CD8-positive, alpha-beta memory T cell (primary cell): ENCODE measurements around the gene LILRB5. TPM values are rescaled to one million over a fixed set of nuclear protein-coding genes. Genes with fewer than 3 reads are reported as not detected.
"Not testable (repeated sequence)": the region's sequence is repeated elsewhere in the genome, so short reads cannot be mapped to it uniquely, and the experiment has no call there.

Source experiments
- CTCF ChIA-PET: fragments of 350-600 bp; sonication (Branson Sonifier 250); formaldehyde crosslinking; loops from one replicate; lab custom pipeline; 2021; ENCODE audit warnings: antibody characterized with exemption; lab: Charles Lee
- POLR2A ChIA-PET: fragments of 350-600 bp; sonication (Branson Sonifier 250); formaldehyde crosslinking; loops from one replicate; lab custom pipeline; 2021; ENCODE audit warnings: antibody characterized with exemption; lab: Charles Lee
- DNase-seq, 5 donors: peaks; one replicate each; pipeline versions ENCODE4 v3.0.0 to v3.0.0-alpha.2; 2020 to 2022; ENCODE audit warnings: mixed read lengths in 1 of 5
- H3K27ac ChIP-seq: one replicate; pipeline ENCODE4 v1.7.0; 2013; ENCODE audit warnings: low read depth, mild to moderate bottlenecking, low read length, moderate library complexity
- H3K27me3 ChIP-seq: 2 replicates; pipeline ENCODE4 v1.7.0; 2013; ENCODE audit warnings: low read length, mild to moderate bottlenecking; ENCODE audit not compliant: insufficient read depth, poor library complexity, severe bottlenecking
- H3K36me3 ChIP-seq: 2 replicates; pipeline ENCODE4 v1.7.0; 2013; ENCODE audit warnings: mild to moderate bottlenecking, low read length, moderate library complexity; ENCODE audit not compliant: insufficient read depth
- H3K4me1 ChIP-seq: 2 replicates; pipeline ENCODE4 v1.7.0; 2013; ENCODE audit warnings: mild to moderate bottlenecking, low read length, moderate library complexity; ENCODE audit not compliant: insufficient read depth
- H3K4me3 ChIP-seq: 2 replicates; pipeline ENCODE4 v1.7.0; 2013; ENCODE audit warnings: mild to moderate bottlenecking, low read length
- H3K9me3 ChIP-seq: 2 replicates; pipeline ENCODE4 v1.7.0; 2013; ENCODE audit warnings: mild to moderate bottlenecking, low read length
- H3K27ac Mint-ChIP-seq, 8 donors: one replicate each; pipeline ENCODE4 v1.8.0; 2020 to 2021; ENCODE audit warnings: mixed read lengths in 8 of 8, mild to moderate bottlenecking in 6 of 8, inconsistent platforms in 3 of 8, moderate library complexity in 3 of 8
- H3K27me3 Mint-ChIP-seq, 2 donors: one replicate each; pipeline ENCODE4 v1.8.0; 2020 to 2021; ENCODE audit warnings: mixed read lengths in 2 of 2, mild to moderate bottlenecking in 1 of 2, moderate library complexity in 1 of 2
- H3K36me3 Mint-ChIP-seq, 3 donors: one replicate each; pipeline ENCODE4 v1.8.0; 2020 to 2021; ENCODE audit warnings: mixed read lengths in 3 of 3, inconsistent platforms in 1 of 3, mild to moderate bottlenecking in 1 of 3
- H3K4me1 Mint-ChIP-seq, 3 donors: one replicate each; pipeline ENCODE4 v1.8.0; 2020 to 2021; ENCODE audit warnings: mixed read lengths in 3 of 3, inconsistent platforms in 1 of 3, mild to moderate bottlenecking in 1 of 3
- H3K4me3 Mint-ChIP-seq, 7 donors: one replicate each; pipeline ENCODE4 v1.8.0; 2020 to 2021; ENCODE audit warnings: mixed read lengths in 7 of 7, mild to moderate bottlenecking in 6 of 7, moderate library complexity in 4 of 7, inconsistent platforms in 2 of 7
- H3K9me3 Mint-ChIP-seq, 5 donors: one replicate each; pipeline ENCODE4 v1.8.0; 2020 to 2022; ENCODE audit warnings: mixed read lengths in 5 of 5, mild to moderate bottlenecking in 3 of 5, moderate library complexity in 2 of 5, inconsistent platforms in 1 of 5
- polyA plus RNA-seq: library from polyadenylated mRNA; unstranded; fragments of 300-500 nt; fragmentation: Illumina TruSeq; gene quantifications from one replicate; pipeline ENCODE4 v1.2.3, GENCODE V29; 2021
- total RNA-seq, 2 experiments: library from RNA; stranded (reverse); gene quantifications; one replicate each; pipeline ENCODE4 v1.2.3, GENCODE V29; 2021

LILRB5 gene
- total and polyA plus RNA-seq, 3 experiments from 2014 or later: 0.42 to 0.44 TPM; not detected in 1

DNA sequence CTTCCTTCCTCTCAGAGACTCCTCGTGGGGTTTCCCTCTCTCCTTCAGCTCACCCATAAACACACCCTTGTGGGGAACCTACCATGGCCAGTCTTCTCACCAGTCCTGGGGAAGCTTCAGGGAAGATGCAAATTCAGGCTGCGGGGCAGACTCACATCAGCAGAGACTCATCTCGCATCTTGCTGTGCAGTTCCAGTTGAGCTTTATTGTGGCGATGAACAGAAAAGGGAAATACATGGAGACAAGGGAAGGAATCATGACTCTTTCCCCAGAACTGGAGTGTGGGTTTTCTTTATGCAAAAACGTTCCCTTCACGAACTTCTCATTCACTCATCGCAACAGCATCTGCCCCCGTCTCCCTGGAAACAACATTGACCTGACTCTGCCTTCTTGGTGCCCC lies 32.1 kb upstream of the LILRB5 start:
- H3K27ac Mint-ChIP-seq, H3K36me3 ChIP-seq, H3K4me3 ChIP-seq, H3K4me1 ChIP-seq, H3K9me3 Mint-ChIP-seq, H3K27ac ChIP-seq, CTCF ChIA-PET, H3K9me3 ChIP-seq, H3K36me3 Mint-ChIP-seq, POLR2A ChIA-PET, DNase-seq, H3K4me3 Mint-ChIP-seq, H3K27me3 ChIP-seq: not testable (repeated sequence)
- peaks cover 6 to 48% of the 10 kb centered on the region in 2 donors for H3K27me3 Mint-ChIP-seq
- H3K4me1 Mint-ChIP-seq: peaks cover 0 to 20% (median 13%) of the 10 kb centered on the region in 3 donors

GRCh38 chr19:54287456-54287855 lies 30.4 kb upstream of the LILRB5 start:
- Histone ChIP-seq H3K36me3 (no peaks in the 10 kb centered on the region), H3K27ac (no peak overlapping the region), H3K4me3 (no peak overlapping the region), H3K27me3 (no peaks in the 10 kb centered on the region), H3K4me1 (no peaks in the 10 kb centered on the region), H3K9me3 (no peaks in the 10 kb centered on the region)
- POLR2A ChIA-PET: no interaction called here
- Mint-ChIP-seq H3K9me3 (no peaks in the 10 kb centered on the region), H3K4me3 (no peak overlapping the region), H3K27ac (no peak overlapping the region), H3K27me3 (peaks cover 5 to 49% of the 10 kb centered on the region in 2 donors), H3K36me3 (no peaks in the 10 kb centered on the region), H3K4me1 (peaks cover 0 to 17% (median 10%) of the 10 kb centered on the region in 3 donors)
- DNase-seq: no peak
- CTCF ChIA-PET: interaction anchor here (0.6 kb wide), 1 partner anchor 194 kb away, joined by 3 read pairs; no protein-coding TSS in a partner anchor

GRCh38 chr19:54286283-54286682 lies 29.2 kb upstream of the LILRB5 start:
- H3K27ac ChIP-seq, H3K9me3 ChIP-seq, DNase-seq, H3K36me3 ChIP-seq, H3K9me3 Mint-ChIP-seq, H3K4me1 ChIP-seq, H3K36me3 Mint-ChIP-seq, POLR2A ChIA-PET, CTCF ChIA-PET, H3K4me3 ChIP-seq, H3K27me3 ChIP-seq: not testable (repeated sequence)
- peaks cover 0 to 16% (median 7%) of the 10 kb centered on the region in 3 donors for H3K4me1 Mint-ChIP-seq
- peak overlapping the region in 1 of 7 donors; percentile 31 for H3K4me3 Mint-ChIP-seq
- H3K27ac Mint-ChIP-seq: peak overlapping the region in 1 of 8 donors; percentile 47
- H3K27me3 Mint-ChIP-seq: peaks cover 5 to 60% of the 10 kb centered on the region in 2 donors

DNA sequence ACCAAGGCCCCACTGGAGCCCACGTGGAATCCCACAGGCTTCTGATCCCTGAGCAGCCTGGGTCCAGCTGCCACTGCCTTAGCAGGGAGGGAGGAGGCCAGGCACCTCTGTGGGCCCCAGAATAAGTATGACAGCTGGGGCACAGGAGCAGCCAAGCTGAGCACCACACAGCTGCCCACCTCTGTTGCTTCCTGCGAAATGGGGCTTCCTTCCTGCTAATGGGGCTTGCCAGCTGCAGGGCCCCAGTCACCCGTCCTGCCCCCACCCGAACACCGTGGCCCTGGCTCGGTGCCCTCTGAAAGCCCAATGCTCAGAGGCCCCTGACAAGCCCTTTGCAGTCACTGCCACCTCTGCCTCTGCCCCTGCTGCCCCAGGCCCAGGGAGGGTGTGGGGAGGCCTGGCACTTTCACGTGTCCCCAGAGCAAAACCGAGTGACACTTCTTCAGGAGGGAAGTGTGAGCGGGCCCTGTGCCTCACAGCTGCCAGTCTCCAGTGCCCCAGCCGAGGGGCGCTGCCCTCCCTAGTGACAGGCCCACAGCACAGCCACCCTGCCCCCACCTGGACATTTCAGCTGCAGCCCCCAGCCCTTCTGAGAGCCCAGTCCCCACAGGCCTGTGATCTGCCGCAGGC lies 28.5 kb upstream of the LILRB5 start:
- POLR2A ChIA-PET, H3K9me3 Mint-ChIP-seq, H3K4me1 ChIP-seq, H3K27me3 ChIP-seq, H3K9me3 ChIP-seq, H3K36me3 ChIP-seq, H3K36me3 Mint-ChIP-seq, H3K27ac ChIP-seq, CTCF ChIA-PET, H3K4me3 ChIP-seq: not testable (repeated sequence)
- H3K4me1 Mint-ChIP-seq: peaks cover 0 to 16% (median 7%) of the 10 kb centered on the region in 3 donors
- H3K4me3 Mint-ChIP-seq: peak overlapping the region in 1 of 7 donors; percentile 25
- peak overlapping the region in 1 of 8 donors; percentile 47 for H3K27ac Mint-ChIP-seq
- DNase-seq: peak in 1 of 5 donors; percentile 19
- peaks cover 7 to 65% of the 10 kb centered on the region in 2 donors for H3K27me3 Mint-ChIP-seq

DNA sequence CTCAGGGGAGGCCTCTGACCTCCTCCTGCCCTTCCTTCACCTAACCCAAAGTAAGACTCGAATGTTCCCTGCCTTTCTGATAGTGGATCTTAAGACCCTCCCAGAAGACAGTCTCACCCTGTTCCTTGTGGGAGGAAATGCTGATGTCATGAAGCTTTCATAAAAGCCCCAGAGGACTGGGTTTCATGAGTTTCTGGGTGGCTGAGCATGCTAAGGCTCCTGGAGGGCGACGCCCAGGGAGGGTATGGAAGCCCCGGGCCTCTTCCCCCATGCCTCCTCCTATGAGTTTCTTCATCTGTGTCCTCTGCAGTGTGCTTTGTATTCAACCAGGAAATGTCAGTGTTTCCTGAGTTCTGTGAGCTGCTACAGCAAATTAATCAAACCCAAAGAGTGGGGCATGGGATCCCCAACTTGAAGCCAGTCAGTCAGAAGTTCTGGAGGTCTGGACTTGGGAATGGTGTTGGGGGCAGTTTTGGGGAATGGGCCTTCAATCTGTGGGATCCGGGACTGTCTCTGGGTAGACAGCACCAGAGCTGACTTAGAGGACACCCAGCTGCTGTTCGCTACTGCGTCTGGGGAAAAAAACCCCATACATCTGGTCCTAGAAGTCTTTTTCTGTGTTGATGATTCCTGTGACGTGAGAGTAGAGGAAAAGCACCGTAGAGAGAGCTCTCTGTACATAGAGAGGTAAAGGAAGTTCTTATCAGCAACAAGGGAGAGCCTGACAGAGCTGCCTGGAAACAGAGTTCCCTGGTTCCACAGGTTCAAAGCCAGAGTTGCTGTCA lies 25.8 kb upstream of the LILRB5 start:
- H3K36me3 Mint-ChIP-seq: no peaks in the 10 kb centered on the region
- no peaks in the 10 kb centered on the region for H3K27me3 ChIP-seq

DNA sequence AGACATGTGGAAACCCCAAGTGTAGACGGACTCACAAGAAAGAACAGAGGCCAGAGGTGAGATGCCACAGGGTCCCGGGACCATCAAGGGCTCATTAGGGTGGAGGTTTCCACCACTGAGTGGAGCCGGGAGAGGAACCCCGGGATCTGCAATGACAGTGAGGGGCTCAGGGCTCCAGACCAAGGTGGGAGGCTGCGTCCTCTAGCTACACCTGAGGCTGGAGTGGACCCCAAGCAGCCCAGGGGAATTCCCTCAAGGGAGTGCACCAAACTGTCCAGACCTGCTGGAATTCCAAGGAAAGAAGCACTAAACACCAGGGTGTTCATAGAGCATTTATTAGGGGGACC lies 24.6 kb upstream of the LILRB5 start:
- H3K27ac ChIP-seq, H3K4me1 ChIP-seq, CTCF ChIA-PET, DNase-seq, POLR2A ChIA-PET, H3K9me3 Mint-ChIP-seq, H3K27ac Mint-ChIP-seq, H3K9me3 ChIP-seq, H3K4me3 Mint-ChIP-seq, H3K4me3 ChIP-seq, H3K36me3 Mint-ChIP-seq, H3K27me3 ChIP-seq, H3K36me3 ChIP-seq: not testable (repeated sequence)
- H3K4me1 Mint-ChIP-seq: peaks cover 0 to 13% (median 7%) of the 10 kb centered on the region in 3 donors
- H3K27me3 Mint-ChIP-seq: peaks cover 11 to 57% of the 10 kb centered on the region in 2 donors

More for the DNA sequence above, 25.8 kb upstream of the LILRB5 start:
- Histone ChIP-seq H3K4me3 (no peak overlapping the region), H3K9me3 (no peaks in the 10 kb centered on the region), H3K4me1 (no peaks in the 10 kb centered on the region), H3K36me3 (no peaks in the 10 kb centered on the region), H3K27ac (no peak overlapping the region)
- Mint-ChIP-seq H3K4me3 (no peak overlapping the region), H3K27ac (no peak overlapping the region), H3K9me3 (no peaks in the 10 kb centered on the region), H3K27me3 (peaks cover 11 to 66% of the 10 kb centered on the region in 2 donors), H3K4me1 (peaks cover 0 to 16% (median 7%) of the 10 kb centered on the region in 3 donors)
- ChIA-PET POLR2A (no interaction called here), CTCF (no interaction called here)
- DNase-seq: no peak

DNA sequence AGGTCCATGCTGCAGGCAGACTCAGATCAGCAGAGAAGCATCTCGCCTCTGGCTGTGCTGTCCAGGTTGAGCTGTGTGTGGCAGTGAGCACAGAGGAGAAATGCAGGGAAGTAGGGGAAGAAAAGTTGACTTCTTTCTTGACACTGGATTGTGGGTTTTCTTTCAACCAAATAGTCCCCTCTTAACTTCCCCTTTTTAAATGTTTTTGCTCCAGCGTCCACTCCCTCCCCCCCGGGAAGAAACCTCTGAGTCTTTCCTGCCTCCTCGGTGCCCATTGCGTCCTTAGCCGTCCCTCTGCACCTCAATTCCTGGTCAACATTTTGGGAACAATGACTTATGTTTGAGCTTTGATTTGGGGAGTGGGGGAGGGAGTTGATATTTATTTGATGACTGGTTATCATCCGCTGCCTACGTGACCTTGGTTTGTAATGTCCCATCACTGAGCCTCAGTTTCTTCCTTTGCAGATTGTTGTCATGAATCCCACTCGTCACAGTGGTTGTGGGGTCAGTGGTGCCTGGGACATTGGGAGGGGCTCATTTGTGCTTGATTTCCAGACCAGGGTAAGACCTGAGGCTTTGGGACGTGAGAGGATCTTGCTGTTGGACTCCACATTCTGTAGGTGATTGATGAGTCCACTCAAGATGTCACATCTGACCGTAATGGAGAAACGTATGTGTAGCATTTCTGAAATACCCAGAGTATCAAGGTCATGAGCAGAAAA lies 24.1 kb upstream of the LILRB5 start, which contains the start of gene LILRB2:
Gene LILRB2 (minus strand): TSS at position 104 of the 722 bp plus-strand sequence. CDS start 614 bp downstream, outside the sequence.
- Histone ChIP-seq H3K4me3 (no peak within 1 kb of the TSS), H3K4me1 (no peaks in the 10 kb centered on the region), H3K27ac (no peak within 1 kb of the TSS), H3K27me3 (no peaks in the 10 kb centered on the region), H3K36me3 (no peaks in the 10 kb centered on the region), H3K9me3 (no peaks in the 10 kb centered on the region)
- Mint-ChIP-seq H3K4me1 (peaks cover 0 to 12% (median 7%) of the 10 kb centered on the region in 3 donors), H3K27ac (peak within 1 kb of the TSS in 1 of 8 donors; percentile 57), H3K27me3 (peaks cover 16 to 62% of the 10 kb centered on the region in 2 donors), H3K9me3 (no peaks in the 10 kb centered on the region), H3K36me3 (no peaks in the 10 kb centered on the region), H3K4me3 (no peak within 1 kb of the TSS)
- POLR2A ChIA-PET: no interaction called here
- CTCF ChIA-PET: no interaction called here
- DNase-seq: no peak

GRCh38 chr19:54280441-54280840 lies 23.4 kb upstream of the LILRB5 start:
- H3K4me1 Mint-ChIP-seq, CTCF ChIA-PET, H3K4me3 ChIP-seq, H3K9me3 ChIP-seq, H3K9me3 Mint-ChIP-seq, H3K36me3 Mint-ChIP-seq, H3K36me3 ChIP-seq, H3K27ac Mint-ChIP-seq, H3K4me3 Mint-ChIP-seq, POLR2A ChIA-PET, H3K27ac ChIP-seq, H3K4me1 ChIP-seq, H3K27me3 ChIP-seq, DNase-seq: not testable (repeated sequence)
- H3K27me3 Mint-ChIP-seq: peaks cover 17 to 64% of the 10 kb centered on the region in 2 donors
